ENCODE data around the gene PLPP3.

Gene PLPP3

GRCh38 chr1:56461158-56462127 is 117.9 kb downstream of the PLPP3 start:
- DNase-seq (ENCODE audit: low spot score) = no peak

GRCh38 chr1:56459260-56459659 is 120.1 kb downstream of the PLPP3 start:
- no peak for DNase-seq (ENCODE audit: low spot score)

- DNase-seq (ENCODE audit: low spot score) = no peak
These were observed 121.5 kb downstream of the PLPP3 start for GRCh38 chr1:56457756-56458375.

GRCh38 chr1:56456435-56457101 is 122.8 kb downstream of the PLPP3 start:
- no peak for DNase-seq (ENCODE audit: low spot score)

GRCh38 chr1:56453417-56454078 is 125.8 kb downstream of the PLPP3 start:
- DNase-seq (ENCODE audit: low spot score) = no peak

- no peak for DNase-seq (ENCODE audit: low spot score)
These were observed 126.3 kb downstream of the PLPP3 start for GRCh38 chr1:56453016-56453415.

GRCh38 chr1:56452027-56453011 is 127.0 kb downstream of the PLPP3 start:
- DNase-seq (ENCODE audit: low spot score) = no peak

- DNase-seq (ENCODE audit: low spot score) = no peak
These were observed 127.9 kb downstream of the PLPP3 start for GRCh38 chr1:56451491-56451890.

GRCh38 chr1:56450004-56450666 is 129.2 kb downstream of the PLPP3 start:
- DNase-seq (ENCODE audit: low spot score) = no peak

GRCh38 chr1:56448529-56449300 is 130.6 kb downstream of the PLPP3 start:
- no peak for DNase-seq (ENCODE audit: low spot score)

- DNase-seq (ENCODE audit: low spot score) = no peak
These were observed 131.5 kb downstream of the PLPP3 start for GRCh38 chr1:56447823-56448222.

GRCh38 chr1:56446531-56447098 is 132.7 kb downstream of the PLPP3 start:
- no peak for DNase-seq (ENCODE audit: low spot score)

GRCh38 chr1:56444960-56445646 is 134.3 kb downstream of the PLPP3 start:
- DNase-seq (ENCODE audit: low spot score) = no peak

Measured in pons (tissue), 1 donor.